NCI-H2107 (cell line): ENCODE data around the gene PICK1.
"Not testable (repeated sequence)": the region's sequence is repeated elsewhere in the genome, so short reads cannot be mapped to it uniquely, and the experiment has no call there.

Experiments
- DNase-seq: peaks from one replicate; lab custom pipeline; 2025; lab: John Stamatoyannopoulos, UW

PICK1 gene

DNA sequence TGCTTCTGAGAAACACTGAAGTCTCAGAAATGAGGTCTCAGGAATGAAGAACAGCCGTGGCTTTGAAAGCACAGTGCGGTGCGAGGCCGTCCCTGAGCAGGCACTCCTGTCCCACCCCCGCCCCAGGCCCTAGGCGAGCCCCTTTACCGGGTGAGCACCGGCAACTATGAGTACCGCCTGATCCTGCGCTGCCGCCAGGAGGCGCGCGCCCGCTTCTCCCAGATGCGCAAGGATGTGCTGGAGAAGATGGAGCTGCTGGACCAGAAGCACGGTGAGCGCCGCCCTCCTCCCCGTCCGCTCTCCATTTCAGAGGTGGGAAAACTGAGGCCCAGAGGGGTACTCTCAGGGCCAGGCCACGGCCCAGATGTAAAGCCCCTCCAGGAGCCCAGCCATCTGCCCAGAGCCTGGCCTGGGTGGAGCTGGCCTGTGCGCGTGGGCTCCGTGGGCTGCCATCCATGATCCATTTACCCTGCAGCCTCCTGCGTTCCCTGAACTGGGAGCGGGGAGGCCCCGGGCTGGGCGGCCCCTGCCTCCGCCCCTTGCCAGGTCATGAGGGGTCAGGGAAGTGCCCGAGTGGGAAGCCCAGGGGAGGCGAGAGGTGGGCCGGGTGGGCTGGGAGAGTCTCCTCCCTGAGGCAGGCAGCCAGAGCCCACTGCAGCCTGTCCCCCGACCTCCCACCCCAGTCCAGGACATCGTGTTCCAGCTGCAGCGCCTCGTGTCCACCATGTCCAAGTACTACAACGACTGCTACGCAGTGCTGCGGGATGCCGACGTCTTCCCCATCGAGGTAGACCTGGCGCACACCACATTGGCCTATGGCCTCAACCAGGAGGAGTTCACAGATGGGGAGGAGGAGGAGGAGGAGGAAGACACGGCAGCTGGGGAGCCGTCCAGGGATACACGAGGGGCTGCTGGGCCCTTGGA, 17.2 kb downstream of the PICK1 start:
- no peak for DNase-seq

DNA sequence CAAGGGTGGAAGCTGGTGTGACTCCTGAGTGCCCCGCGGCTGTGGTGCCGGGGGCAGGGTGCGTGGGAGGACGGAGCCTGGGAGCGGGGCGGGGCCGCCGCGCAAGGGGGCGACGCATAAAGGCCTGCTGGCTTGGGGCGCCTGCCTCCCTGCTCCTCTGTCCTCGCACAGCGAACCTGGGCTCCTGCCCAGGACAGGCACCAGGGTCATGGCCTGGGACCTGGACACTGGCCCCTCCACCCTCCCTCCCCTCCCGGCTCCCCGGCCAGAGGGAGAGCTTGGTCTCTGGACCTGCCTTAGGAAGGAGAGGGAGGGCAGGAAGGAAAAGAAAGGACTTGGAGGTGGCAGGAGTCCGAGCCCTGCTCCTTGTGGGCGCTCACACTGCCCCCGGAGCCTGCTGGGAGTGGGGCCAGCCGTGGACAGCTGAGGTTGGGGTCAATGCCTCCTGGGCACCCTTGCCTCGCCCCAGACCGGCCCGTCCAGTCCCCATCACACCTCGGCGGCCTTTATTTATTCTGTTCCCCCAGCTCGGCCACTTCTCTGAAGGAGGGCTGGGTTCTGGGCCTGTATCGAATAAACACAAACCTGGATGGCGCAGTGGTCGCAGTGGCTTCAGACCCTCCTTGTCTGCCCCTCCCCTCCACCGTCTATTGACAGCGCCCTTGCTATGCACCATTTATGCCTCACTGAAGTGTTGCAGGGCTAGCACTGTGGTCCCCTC, 18.1 kb downstream of the PICK1 start:
- no peak for DNase-seq

DNA sequence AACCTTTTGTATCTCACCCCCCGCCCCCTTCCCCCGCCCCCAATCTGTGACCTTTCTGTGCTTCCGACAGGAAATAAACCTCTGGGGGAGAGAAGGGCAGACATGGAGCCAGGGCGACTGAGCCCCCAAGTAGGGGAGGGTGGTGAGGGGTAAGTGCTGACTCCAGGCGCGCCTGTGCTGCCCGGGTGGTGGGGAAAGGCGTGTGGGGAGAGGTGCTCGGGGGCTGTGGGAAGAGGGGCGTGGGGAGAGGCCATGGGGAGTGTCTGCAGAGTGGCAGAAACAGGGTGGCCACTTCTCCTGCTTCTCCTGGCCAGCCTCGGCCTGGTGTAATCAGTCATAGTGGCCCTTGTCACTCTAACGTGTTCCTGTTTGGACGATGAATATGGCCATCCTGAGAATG, 18.8 kb downstream of the PICK1 start:
- no peak for DNase-seq

DNA sequence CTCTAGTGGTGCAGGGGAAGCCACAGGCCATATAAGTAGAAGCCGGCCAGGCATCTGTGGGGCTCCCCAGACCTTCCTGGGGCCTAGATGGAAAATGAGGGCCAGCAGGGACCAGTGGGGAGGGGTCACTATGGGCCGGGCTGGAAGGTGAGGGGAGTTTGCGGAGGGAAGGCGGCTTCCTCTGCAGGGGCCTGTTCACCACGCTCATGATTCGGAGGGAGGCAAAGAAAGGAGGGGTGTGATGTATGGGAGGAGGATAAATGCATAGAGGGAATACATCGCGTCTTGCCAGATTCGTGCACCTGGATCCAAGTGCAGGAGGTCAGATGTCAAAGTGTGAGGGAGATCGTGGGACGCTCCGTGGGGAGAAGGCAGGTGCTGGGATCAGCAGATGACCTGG, 19.9 kb downstream of the PICK1 start:
- no peak for DNase-seq

DNA sequence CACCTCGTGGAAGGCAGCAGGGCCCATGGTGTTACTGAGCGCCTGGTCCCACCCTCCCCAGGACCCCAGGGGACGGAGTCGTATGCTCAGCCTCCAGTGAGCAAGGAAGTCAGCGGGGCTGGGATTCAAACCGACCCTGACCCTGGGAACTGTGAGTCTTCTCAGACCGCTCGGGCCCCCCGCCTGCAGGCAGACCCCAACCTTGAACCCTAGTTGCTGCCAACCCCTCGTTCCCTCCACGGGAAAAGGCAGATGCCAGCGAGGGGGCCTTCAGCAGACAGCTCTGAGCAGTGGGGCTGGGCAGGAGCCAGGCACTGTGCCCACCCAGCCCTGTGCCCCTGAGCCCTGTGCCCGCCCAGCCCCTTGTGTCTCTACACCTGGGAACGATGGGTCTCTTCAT, 20.4 kb downstream of the PICK1 start:
- DNase-seq = no peak

DNA sequence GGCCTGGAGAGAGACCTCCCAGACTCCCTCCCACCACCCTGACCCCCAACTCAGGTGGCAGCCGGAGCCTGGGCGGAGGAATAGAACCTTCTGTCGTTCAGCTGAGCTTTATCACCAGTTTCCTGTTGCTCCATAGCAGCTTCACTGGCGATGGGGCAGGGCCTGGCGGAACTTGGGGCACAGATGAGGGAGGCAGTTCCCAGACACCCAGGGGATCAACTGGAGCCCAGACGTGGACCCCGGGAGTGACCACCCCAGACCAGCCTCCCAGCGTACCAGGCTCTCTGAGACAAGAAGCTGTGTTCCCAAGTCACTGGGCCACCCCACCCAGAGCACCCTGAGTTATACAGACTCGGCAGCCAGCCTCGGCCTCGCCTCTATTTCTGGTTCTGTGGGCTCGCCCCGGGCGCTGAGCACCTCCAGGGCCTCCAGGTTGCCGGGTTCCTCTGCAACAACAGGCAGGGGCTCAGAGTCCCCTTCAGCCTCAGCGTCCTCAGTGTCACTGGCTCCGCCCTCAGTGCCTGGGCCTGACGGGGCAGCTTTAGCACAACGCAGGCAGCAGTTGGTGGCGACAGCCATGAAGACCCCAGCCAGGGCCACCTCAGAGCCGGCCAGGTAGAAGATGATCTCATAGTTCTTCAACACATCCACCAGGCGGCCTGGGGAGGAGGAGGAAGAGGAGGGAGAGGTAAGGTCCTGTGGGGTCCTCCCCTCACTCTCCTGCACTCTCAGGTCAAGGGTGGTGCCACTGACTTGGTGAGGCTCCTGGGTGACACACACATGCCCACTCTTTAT, 21.0 kb downstream of the PICK1 start:
- no peak for DNase-seq

DNA sequence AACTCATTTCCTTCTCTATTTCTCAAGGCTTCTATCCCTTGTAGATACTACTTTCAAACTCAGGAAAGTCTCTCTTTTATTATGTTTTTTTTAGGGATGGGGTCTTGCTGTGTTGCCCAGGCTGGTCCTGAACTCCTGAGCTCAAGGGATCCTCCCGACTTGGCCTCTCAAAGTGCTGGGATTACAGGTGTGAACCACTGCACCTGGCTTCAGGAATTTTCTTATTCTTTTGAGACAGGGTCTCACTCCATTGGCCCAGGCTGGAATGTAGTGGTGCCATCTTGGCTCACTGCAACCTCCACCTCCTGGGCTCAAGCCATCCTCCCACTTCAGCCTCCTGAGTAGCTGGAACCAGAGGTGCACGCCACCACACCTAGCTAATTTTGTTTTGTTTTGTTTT, 22.0 kb downstream of the PICK1 start:
- not testable (repeated sequence) for DNase-seq

DNA sequence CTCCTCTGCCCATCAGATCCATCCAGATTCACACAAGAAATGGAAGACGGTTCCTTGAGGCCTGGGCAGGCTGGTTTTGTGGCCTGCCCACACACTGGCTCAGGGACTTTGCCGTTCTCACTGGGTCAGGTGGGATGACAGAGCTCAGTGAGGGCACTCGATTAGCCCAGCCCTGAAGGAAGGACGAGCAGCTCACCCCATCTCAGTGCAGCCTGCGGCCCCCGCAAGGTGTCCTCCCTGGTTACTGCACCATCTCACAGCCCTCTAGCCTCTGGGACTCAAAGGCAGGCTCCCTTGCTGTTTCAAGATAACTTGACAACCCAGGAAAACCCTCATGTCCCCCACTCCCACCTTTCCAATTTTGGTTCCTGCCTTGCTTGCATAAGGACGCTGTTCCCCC, 22.6 kb downstream of the PICK1 start:
- no peak for DNase-seq

DNA sequence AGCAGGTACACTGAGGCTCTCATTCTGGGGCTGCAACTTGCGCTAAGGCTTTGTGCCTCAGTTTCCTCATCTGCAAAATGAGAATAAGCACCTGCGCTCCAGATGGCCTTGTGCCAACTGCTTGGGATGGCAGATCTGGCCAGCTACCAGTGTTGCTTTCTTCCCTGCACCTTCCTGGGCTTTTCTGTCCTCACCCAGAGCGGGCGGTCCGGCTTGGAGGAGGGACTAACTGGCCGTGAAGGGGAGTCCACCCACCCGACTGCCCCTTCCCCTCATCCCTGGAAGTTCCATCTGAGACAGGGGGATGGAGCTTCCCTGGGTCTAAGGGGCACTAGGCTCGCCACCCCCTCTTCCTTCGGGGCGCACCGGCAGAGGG, 23.3 kb downstream of the PICK1 start:
- no peak for DNase-seq

DNA sequence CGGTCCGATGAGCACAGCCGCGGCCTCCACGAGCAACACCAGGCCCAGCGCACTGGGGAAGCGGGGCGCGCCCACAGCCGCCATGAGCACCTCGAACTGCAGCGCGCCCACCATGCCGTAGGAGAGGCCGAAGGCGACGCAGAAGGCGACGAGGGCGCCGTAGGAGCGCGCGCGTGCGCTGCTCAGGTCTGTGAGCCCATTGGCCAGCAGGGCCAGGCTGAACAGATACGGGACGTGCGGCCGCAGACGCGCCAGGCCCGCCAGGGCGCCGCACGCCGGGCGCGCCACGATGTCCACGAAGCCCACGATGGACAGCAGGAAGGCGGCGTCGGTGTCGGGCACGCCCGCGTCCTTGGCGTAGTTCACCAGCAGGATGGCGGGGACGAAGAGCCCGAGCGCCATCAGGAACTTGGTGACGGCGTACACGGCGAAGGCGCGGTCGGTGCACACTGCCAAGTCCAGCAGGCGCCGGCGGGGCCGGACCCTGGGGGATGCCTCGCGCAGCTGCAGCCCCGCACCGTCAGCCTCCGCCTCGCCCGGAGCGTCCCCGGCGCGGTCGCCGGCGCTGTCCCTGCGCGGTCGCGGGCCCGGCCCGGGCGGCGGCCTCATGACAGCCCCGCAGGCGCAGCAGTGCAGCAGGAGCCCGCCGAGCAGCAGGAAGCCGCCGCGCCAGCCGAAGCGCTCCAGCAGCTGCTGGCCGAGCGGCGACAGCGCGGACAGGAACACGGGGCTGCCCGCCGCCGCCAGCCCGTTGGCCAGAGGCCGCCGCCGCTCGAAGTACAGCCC, 23.8 kb downstream of the PICK1 start:
- no peak for DNase-seq

DNA sequence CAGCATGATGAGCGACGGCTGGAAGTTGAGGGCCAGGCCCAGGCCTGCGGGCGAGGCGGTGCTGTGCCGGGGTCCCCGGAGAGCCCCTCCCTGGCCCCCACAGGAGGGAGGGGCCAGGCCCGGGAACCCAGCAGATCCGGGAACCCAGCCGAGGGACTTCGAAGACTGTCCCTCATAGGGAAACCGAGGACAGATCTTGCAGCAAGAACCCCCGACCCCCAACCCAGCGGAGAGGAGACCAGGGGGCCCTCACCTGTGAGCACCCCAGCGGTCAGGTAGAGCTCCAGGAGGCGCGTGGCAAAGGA, 24.4 kb downstream of the PICK1 start:
- no peak for DNase-seq

DNA sequence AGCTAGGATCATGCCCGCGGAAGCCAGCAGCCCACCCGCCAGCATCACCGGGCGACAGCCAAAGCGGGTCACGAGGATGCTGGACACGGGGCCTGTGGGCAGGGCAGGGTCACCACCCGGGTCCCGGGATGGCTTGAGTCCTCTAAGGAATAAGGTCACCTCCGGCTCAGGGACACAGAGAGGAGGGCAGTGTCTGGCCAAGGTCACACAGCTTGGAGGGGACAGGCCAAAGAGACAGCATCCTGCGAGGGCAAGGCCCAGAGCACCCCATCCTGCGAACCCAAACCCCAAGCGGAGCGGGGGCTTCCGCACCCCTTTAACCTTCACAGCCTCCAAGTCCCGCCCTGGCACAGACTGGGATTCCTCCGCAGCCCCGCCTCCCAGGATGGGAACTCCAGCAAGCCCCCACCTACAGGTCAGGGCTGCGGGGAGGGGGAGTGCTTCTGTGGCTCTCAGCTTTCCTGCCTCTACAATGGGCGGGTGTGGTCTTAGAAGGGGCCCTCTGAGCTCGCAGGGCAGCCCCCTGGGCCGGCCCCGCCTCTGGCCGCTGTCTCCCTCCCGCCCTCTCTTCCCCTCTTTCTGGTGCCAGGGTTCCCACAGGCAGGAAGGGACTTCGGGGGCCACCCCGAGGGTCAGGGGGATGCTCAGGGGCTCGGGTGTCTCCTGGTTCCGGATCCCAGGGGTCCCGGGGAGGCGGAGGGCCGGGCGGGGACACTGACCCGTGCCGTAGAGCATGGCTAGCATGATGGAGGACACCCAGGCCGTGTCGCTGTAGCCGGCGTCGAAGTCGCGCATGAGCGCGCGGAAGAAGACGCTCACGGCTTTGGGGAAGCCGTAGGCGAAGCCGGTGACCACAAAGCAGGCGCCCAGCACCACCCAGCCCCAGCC, 25.0 kb downstream of the PICK1 start:
- DNase-seq = no peak

DNA sequence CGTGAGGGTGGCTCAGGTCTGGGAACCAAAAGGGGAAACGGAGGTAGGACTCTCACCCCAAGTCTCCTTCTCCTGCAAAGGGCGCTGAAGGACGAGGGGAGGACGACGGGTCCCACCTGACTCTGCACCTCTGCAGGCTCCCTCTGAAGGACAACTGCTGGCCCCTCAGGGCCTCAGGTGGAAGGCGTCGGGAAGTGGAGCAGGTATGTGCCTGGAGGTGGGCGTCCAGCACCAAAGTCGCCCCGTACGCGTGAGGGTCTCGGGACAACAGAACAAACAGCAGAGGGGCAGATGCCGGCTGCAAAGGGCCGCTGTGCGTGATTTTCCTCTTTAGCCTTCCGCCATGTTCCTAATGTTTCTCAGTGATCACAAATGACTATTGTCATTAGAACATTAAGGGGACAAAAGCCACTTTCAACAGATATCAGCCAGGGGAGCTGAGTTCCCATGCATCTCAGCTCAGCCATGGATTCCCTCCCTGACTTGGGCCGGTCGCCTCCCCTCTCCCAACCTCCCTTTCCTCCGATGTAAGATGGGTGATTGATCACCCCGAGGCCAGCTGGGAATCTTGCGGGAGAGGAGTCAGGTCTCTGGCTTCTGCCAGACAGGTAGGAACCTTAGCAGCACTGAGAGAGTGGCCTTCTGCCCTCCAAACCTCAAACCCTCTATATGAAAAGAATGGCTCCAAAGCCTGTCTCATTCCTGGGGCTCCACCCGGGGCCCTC, 25.9 kb downstream of the PICK1 start:
- DNase-seq = no peak

DNA sequence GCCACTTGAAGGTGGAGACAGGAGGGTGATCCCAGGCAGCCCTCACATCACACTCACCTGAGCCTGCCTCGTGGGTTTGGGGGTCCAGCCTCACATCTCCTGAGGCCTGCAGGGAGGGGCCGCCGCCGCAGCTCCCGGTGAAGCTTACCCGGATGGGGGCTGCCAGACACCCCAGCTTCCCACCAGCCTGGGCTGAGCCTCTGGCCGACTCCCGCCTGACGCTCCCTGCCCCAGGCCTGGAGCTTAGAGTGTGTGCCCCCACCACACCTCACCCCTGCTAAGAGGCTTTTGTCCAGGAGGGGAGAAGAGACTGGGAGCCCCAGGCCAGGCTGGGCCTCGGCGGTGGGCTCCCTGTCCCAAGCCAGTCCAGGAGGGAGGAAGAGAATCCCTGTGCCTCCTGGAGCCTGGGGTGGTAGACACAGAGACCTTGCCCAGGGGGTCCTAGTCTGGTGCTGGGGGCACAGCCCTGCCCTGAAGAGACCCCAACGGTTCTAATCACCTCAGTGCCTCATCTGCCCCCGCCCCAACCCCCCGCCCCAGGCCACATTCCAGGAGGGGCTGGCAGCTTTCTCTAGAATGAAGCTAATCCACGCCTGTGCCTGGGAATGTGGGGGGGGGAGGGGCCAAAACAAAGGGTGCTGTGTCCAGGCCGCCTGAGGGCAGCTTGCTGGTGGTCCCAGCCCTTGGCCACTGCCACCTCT, 26.9 kb downstream of the PICK1 start, which contains the start of gene SLC16A8:
SLC16A8 (minus strand) TSS at position 254 of the 701 bp plus-strand sequence. CDS start 1,311 bp downstream, outside the sequence.
- no peak for DNase-seq

DNA sequence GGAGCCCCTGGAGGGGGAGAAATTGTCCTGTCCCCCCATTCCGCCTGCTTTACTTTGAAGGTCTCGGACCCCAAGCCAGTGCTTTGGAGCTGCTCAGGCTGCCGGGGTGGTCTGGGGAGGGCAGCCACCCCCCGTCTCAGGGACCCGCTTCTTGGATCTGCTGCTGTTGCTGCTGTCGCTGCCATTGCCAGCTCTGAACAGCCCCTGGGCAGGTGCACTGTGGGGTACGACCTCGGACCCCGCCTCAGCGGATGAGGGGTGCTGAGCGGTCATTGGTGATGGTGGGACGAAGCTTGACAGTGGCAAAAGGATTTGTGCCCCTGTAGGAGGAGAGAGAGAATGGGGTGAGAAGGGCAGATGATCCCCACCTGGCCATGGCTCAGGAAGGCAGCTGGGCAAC, 27.9 kb downstream of the PICK1 start:
- DNase-seq = no peak

DNA sequence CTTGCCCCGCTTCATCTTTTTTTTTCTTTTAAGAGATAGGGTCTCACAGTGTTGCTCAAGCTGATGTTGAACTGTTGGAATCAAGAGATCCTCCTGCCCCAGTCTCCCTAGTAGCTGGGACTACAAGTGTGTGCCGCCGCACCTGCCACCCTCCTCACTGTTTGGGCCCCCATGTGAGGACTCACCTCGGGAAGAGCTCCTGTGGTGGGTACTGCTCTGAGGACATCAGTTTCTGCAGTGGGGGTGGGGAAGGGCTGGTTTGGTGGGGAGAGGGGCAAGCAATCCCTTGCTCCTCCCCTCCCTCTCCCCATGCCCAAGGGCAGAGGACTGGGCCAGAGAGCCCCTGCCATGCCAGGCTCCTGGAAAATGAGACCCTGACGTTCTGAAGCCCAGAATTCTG, 28.3 kb downstream of the PICK1 start:
- DNase-seq = no peak

DNA sequence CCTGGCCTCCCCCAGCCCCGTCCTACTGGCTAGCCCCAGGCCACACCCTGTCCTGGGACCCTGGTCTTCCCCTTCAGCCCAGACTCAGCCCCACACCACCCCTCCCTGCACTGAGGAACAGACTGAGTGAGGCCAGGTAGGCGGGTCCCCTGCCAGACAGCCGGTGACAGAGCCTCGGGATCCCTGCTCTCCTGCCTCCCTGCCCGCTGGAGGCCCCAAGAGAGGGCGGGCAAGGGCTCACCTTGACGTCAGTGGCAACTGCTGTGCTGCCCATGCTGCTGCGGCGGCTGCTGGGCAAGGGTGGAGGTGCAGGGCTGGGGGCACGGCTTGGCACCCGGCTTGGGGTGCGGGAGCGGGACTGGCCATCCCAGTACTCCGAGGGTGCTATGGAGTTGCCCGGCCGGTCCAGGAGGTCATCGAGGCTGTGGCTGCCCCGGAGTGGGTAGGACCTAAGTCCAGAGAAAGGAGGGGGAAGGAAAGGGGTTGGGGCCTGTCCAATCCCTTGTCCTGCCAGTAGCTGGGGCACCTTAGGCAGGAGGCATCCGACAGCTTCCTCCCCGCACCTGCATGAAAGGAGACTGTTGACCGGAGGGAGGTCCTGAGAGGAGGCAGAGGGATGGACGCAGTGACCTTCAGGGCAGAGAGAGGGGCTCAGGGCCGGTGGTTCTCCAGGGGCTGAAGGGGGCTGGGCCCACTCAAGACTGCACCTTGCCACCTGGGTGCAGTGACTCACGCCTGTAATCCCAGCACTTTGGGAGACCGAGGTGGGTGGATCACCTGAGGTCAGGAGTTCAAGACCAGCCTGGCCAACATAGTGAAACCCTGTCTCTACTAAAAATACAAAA, 29.0 kb downstream of the PICK1 start:
- no peak for DNase-seq

DNA sequence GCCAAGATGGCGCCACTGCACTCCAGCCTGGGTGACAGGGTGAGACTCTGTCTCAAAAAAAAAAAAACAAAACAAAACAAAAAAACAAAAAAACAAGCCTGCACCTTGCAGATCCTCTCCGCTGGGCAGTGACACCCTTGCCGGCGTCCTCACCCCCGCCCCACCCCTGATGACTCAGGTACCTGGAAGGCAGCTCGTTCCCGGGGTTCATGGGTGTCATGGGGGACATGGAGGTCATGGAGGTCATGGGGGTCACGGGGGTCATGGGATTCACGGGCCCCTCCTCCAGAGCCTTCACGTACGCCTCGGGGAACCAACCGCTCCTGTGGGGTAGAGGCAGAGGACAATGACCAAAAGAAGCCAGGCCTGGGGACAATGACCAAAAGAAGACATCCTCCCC, 29.7 kb downstream of the PICK1 start:
- no peak for DNase-seq

DNA sequence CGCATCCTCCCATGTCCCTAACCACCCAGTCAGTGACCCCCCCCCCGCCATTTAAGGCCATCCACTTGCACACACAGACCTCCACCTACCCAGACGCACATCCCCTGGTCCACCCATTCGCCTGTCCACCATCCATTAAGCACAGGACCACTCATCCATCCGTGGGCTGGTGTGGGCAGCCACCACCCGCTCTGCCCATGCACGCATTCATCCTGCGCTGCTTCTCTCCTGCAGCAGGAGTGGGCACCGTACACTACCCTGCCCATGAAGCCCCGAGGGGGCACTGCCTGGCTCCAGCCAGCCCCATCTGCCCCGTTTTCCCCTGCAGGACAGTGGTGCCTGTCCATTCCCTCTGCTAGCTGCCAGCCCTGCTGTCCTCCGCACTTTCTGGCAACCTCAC, 30.7 kb downstream of the PICK1 start:
- DNase-seq = no peak
